Measurements from ENCODE around the gene HTR7.

HTR7 gene

GRCh38 chr10:90800232-90800796, 57.5 kb downstream of the HTR7 start:
- DNase-seq: no peak

- no peak for DNase-seq
Observed at GRCh38 chr10:90799172-90799571, 58.7 kb downstream of the HTR7 start.

GRCh38 chr10:90798482-90798881, 59.4 kb downstream of the HTR7 start:
- no peak for DNase-seq

GRCh38 chr10:90790422-90790821, 67.4 kb downstream of the HTR7 start:
- no peak for DNase-seq

GRCh38 chr10:90788968-90789367, 68.9 kb downstream of the HTR7 start:
- DNase-seq: no peak

GRCh38 chr10:90788199-90788491, 69.7 kb downstream of the HTR7 start:
- no peak for DNase-seq

- DNase-seq: no peak
Observed at GRCh38 chr10:90787393-90788198, 70.2 kb downstream of the HTR7 start.

GRCh38 chr10:90785782-90786181, 72.1 kb downstream of the HTR7 start:
- DNase-seq: no peak

GRCh38 chr10:90784771-90785170, 73.1 kb downstream of the HTR7 start:
- DNase-seq: no peak

- no peak for DNase-seq
Observed at GRCh38 chr10:90780488-90780887, 77.4 kb downstream of the HTR7 start.

- no peak for DNase-seq
Observed at GRCh38 chr10:90779548-90779947, 78.3 kb downstream of the HTR7 start.

- no peak for DNase-seq
Observed at GRCh38 chr10:90777621-90778020, 80.2 kb downstream of the HTR7 start.

GRCh38 chr10:90775351-90776028, 82.3 kb downstream of the HTR7 start:
- DNase-seq: no peak

GRCh38 chr10:90769946-90770841, 87.6 kb downstream of the HTR7 start:
- no peak for DNase-seq

GRCh38 chr10:90751107-90751997, 106.5 kb downstream of the HTR7 start:
- DNase-seq: no peak

- no peak for DNase-seq
Observed at GRCh38 chr10:90746829-90747228, 111.0 kb downstream of the HTR7 start.

GRCh38 chr10:90745565-90745964, 112.3 kb downstream of the HTR7 start:
- no peak for DNase-seq

GRCh38 chr10:90743291-90743690, 114.5 kb downstream of the HTR7 start:
- no peak for DNase-seq

GRCh38 chr10:90741926-90742565, 115.8 kb downstream of the HTR7 start:
- DNase-seq: no peak

- no peak for DNase-seq
Observed at GRCh38 chr10:90740265-90740664, 117.6 kb downstream of the HTR7 start.

GRCh38 chr10:90738885-90739284, 119.0 kb downstream of the HTR7 start:
- no peak for DNase-seq

GRCh38 chr10:90734415-90734814, 123.4 kb downstream of the HTR7 start:
- no peak for DNase-seq
